OCI-LY3 (cell line): ENCODE results near the gene PITPNC1.

Experiments
- H2AFZ ChIP-seq: fragments of 200-600, 300-600 bp; shearing (Covaris generic); 2 replicates; pipeline ENCODE4 v1.6.0; 2014; ENCODE audit warnings: antibody characterized with exemption, low read depth, low read length
- H3K27ac ChIP-seq: fragments of 200-600, 300-600 bp; sonication (generic); 2 replicates; pipeline ENCODE4 v1.5.1; 2014; ENCODE audit warnings: mild to moderate bottlenecking, low read length, moderate library complexity, mixed read lengths
- H3K27me3 ChIP-seq: fragments of 200-600, 300-600 bp; sonication (generic); 2 replicates; pipeline ENCODE4 v1.6.1; 2014; ENCODE audit warnings: low read depth, low read length, mixed read lengths
- H3K36me3 ChIP-seq: fragments of 200-600, 300-600 bp; sonication (generic); replicated peaks from 2 replicates; pipeline ENCODE3; 2014; ENCODE audit warnings: low read depth, low read length, mixed read lengths
- H3K4me1 ChIP-seq: fragments of 300-600, 200-600 bp; sonication (generic); 2 replicates; pipeline ENCODE4 v1.6.1; 2014; ENCODE audit warnings: low read length, mixed read lengths
- H3K4me2 ChIP-seq: fragments of 200-600, 300-600 bp; sonication (generic); 2 replicates; pipeline ENCODE4 v1.6.1; 2014; ENCODE audit warnings: low read length, mixed read lengths
- H3K4me3 ChIP-seq: fragments of 300-600, 200-600 bp; sonication (generic); 2 replicates; pipeline ENCODE4 v1.5.1; 2014; ENCODE audit warnings: antibody characterized with exemption, mild to moderate bottlenecking, low read length, moderate library complexity
- H3K79me2 ChIP-seq: fragments of 300-600, 200-600 bp; shearing (Covaris generic); 2 replicates; pipeline ENCODE4 v1.6.1; 2014; ENCODE audit warnings: mild to moderate bottlenecking, low read length, mixed read lengths
- H3K9ac ChIP-seq: fragments of 300-600, 200-600 bp; shearing (Covaris generic); 2 replicates; pipeline ENCODE4 v1.6.0; 2014; ENCODE audit warnings: mild to moderate bottlenecking, low read length, moderate library complexity
- H3K9me3 ChIP-seq: fragments of 200-600, 300-600 bp; shearing (Covaris generic); 2 replicates; pipeline ENCODE4 v1.6.1; 2014; ENCODE audit warnings: low read length, mixed read lengths; ENCODE audit not compliant: insufficient read depth
- H4K20me1 ChIP-seq: fragments of 200-600, 300-600 bp; sonication (generic); 2 replicates; pipeline ENCODE4 v1.6.1; 2016; ENCODE audit warnings: low read length, mixed read lengths; ENCODE audit not compliant: insufficient read depth
- CTCF ChIP-seq: fragments of 200-600, 300-600 bp; sonication (generic); IDR thresholded peaks from 2 replicates; pipeline ENCODE4 v1.5.1; 2014; ENCODE audit warnings: antibody characterized with exemption, low read length, low read depth
- EZH2phosphoT487 ChIP-seq: fragments of 200-600 bp; shearing (Covaris generic); IDR thresholded peaks from 2 replicates; pipeline ENCODE4 v1.6.1; 2018; ENCODE audit warnings: antibody characterized with exemption, mixed run types, low read depth

PITPNC1 gene

GRCh38 chr17:67458203-67458602 is 81.1 kb downstream of the PITPNC1 start:
- Histone ChIP-seq H3K9me3 (peaks cover 6% of the 10 kb centered on the region; the same call in 1 of the 2 replicates), H3K27ac (no peak overlapping the region), H3K27me3 (no peaks in the 10 kb centered on the region), H3K4me3 (no peak overlapping the region), H4K20me1 (peaks cover 4% of the 10 kb centered on the region; the same call in 1 of the 2 replicates), H3K4me1 (peaks cover 10% of the 10 kb centered on the region), H2AFZ (no peak overlapping the region), H3K79me2 (peaks cover 28% of the 10 kb centered on the region), H3K9ac (no peak overlapping the region), H3K4me2 (no peak overlapping the region), H3K36me3 (peaks cover 10% of the 10 kb centered on the region)
- no peak for TF ChIP-seq CTCF
- no peak for TF ChIP-seq EZH2phosphoT487

GRCh38 chr17:67459985-67460384 is 82.9 kb downstream of the PITPNC1 start:
- Histone ChIP-seq H3K27ac (no peak overlapping the region), H3K79me2 (peaks cover 28% of the 10 kb centered on the region), H3K4me3 (no peak overlapping the region)

GRCh38 chr17:67461228-67461780 is 84.2 kb downstream of the PITPNC1 start:
- TF ChIP-seq CTCF = no peak
- TF ChIP-seq EZH2phosphoT487 = no peak
- Histone ChIP-seq H3K79me2 (peaks cover 32% of the 10 kb centered on the region), H3K27ac (no peak overlapping the region)

More at GRCh38 chr17:67459985-67460384, 82.9 kb downstream of the PITPNC1 start:
- Histone ChIP-seq H3K4me2 (no peak overlapping the region), H3K36me3 (peaks cover 10% of the 10 kb centered on the region), H3K27me3 (no peaks in the 10 kb centered on the region), H3K9me3 (peaks cover 6% of the 10 kb centered on the region; the same call in 1 of the 2 replicates), H4K20me1 (no peaks in the 10 kb centered on the region), H2AFZ (no peak overlapping the region), H3K4me1 (peaks cover 10% of the 10 kb centered on the region), H3K9ac (no peak overlapping the region)
- TF ChIP-seq CTCF (no peak), EZH2phosphoT487 (no peak)

GRCh38 chr17:67461876-67462275 is 84.8 kb downstream of the PITPNC1 start:
- Histone ChIP-seq H3K4me2 (no peak overlapping the region), H2AFZ (no peak overlapping the region), H4K20me1 (no peaks in the 10 kb centered on the region; the same call in 1 of the 2 replicates), H3K27me3 (no peaks in the 10 kb centered on the region), H3K4me1 (no peaks in the 10 kb centered on the region), H3K27ac (no peak overlapping the region), H3K79me2 (peaks cover 35% of the 10 kb centered on the region), H3K9me3 (peaks cover 6% of the 10 kb centered on the region; the same call in 1 of the 2 replicates), H3K36me3 (peaks cover 8% of the 10 kb centered on the region), H3K4me3 (no peak overlapping the region), H3K9ac (no peak overlapping the region)
- TF ChIP-seq EZH2phosphoT487 = no peak
- TF ChIP-seq CTCF = no peak

More at GRCh38 chr17:67461228-67461780, 84.2 kb downstream of the PITPNC1 start:
- Histone ChIP-seq H3K27me3 (no peaks in the 10 kb centered on the region), H3K4me1 (peaks cover 3% of the 10 kb centered on the region), H3K9me3 (peaks cover 6% of the 10 kb centered on the region; the same call in 1 of the 2 replicates), H3K4me2 (no peak overlapping the region), H3K4me3 (no peak overlapping the region), H3K9ac (no peak overlapping the region), H4K20me1 (no peaks in the 10 kb centered on the region; the same call in 1 of the 2 replicates), H3K36me3 (peaks cover 10% of the 10 kb centered on the region), H2AFZ (no peak overlapping the region)
